ENCODE measurements around the gene CCDC154. TPM values are rescaled to one million over a fixed set of nuclear protein-coding genes. Genes with fewer than 3 reads are reported as not detected.
"Not testable (repeated sequence)": the region's sequence is repeated elsewhere in the genome, so short reads cannot be mapped to it uniquely, and the experiment has no call there.

CCDC154 gene
- total RNA-seq, 1 donor from 2014 or later: 1.2 TPM

GRCh38 chr16:1445518-1446203 lies 1.3 kb upstream of the CCDC154 start:
- intact Hi-C loops (cut with micrococcal nuclease): no loop called here
- Mint-ChIP-seq H3K9me3 (no peaks in the 10 kb centered on the region), H3K36me3 (ENCODE audit: low read depth) (no peaks in the 10 kb centered on the region), H3K4me3 (ENCODE audit: low read depth) (no peak overlapping the region), H3K4me1 (ENCODE audit: low read depth) (no peaks in the 10 kb centered on the region), H3K27ac (no peak overlapping the region), H3K27me3 (ENCODE audit: low read depth) (no peaks in the 10 kb centered on the region)
- DNase-seq (ENCODE audit: low spot score): no peak

GRCh38 chr16:1444730-1445517 lies 568 bp upstream of the CCDC154 start:
- H3K4me1 Mint-ChIP-seq (ENCODE audit: low read depth): no peaks in the 10 kb centered on the region
- no peaks in the 10 kb centered on the region for H3K27me3 Mint-ChIP-seq (ENCODE audit: low read depth)
- H3K36me3 Mint-ChIP-seq (ENCODE audit: low read depth): no peaks in the 10 kb centered on the region
- DNase-seq (ENCODE audit: low spot score): no peak
- no peak overlapping the region for H3K4me3 Mint-ChIP-seq (ENCODE audit: low read depth)
- H3K9me3 Mint-ChIP-seq: no peaks in the 10 kb centered on the region
- no peak overlapping the region for H3K27ac Mint-ChIP-seq
- intact Hi-C loops (cut with micrococcal nuclease): no loop called here

- no peak for DNase-seq (ENCODE audit: low spot score)
- no peaks in the 10 kb centered on the region for H3K9me3 Mint-ChIP-seq
- no peaks in the 10 kb centered on the region for H3K36me3 Mint-ChIP-seq (ENCODE audit: low read depth)
- intact Hi-C loops (cut with micrococcal nuclease): no loop called here
- H3K27me3 Mint-ChIP-seq (ENCODE audit: low read depth): no peaks in the 10 kb centered on the region
- no peaks in the 10 kb centered on the region for H3K4me1 Mint-ChIP-seq (ENCODE audit: low read depth)
- no peak overlapping the region for H3K4me3 Mint-ChIP-seq (ENCODE audit: low read depth)
- H3K27ac Mint-ChIP-seq: no peak overlapping the region
Observed at GRCh38 chr16:1443403-1443973, 868 bp downstream of the CCDC154 start.

- Mint-ChIP-seq H3K9me3 (no peaks in the 10 kb centered on the region), H3K4me3 (ENCODE audit: low read depth) (no peak overlapping the region), H3K36me3 (ENCODE audit: low read depth) (no peaks in the 10 kb centered on the region), H3K27me3 (ENCODE audit: low read depth) (no peaks in the 10 kb centered on the region), H3K4me1 (ENCODE audit: low read depth) (no peaks in the 10 kb centered on the region), H3K27ac (no peak overlapping the region)
- intact Hi-C loops (cut with micrococcal nuclease): no loop called here
- DNase-seq (ENCODE audit: low spot score): no peak
Observed at GRCh38 chr16:1442697-1443096, 1.7 kb downstream of the CCDC154 start.

GRCh38 chr16:1441391-1441829 lies 2.9 kb downstream of the CCDC154 start:
- DNase-seq (ENCODE audit: low spot score): no peak
- intact Hi-C loops (cut with micrococcal nuclease): no loop called here
- Mint-ChIP-seq H3K4me3 (ENCODE audit: low read depth) (no peak overlapping the region), H3K27ac (no peak overlapping the region), H3K9me3 (no peaks in the 10 kb centered on the region), H3K4me1 (ENCODE audit: low read depth) (no peaks in the 10 kb centered on the region), H3K27me3 (ENCODE audit: low read depth) (no peaks in the 10 kb centered on the region), H3K36me3 (ENCODE audit: low read depth) (no peaks in the 10 kb centered on the region)

- H3K9me3 Mint-ChIP-seq; H3K27me3 Mint-ChIP-seq (ENCODE audit: low read depth); H3K27ac Mint-ChIP-seq; H3K4me3 Mint-ChIP-seq (ENCODE audit: low read depth); DNase-seq (ENCODE audit: low spot score); H3K4me1 Mint-ChIP-seq (ENCODE audit: low read depth); H3K36me3 Mint-ChIP-seq (ENCODE audit: low read depth); intact Hi-C loops (cut with micrococcal nuclease): not testable (repeated sequence)
Observed at GRCh38 chr16:1439699-1440074, 4.7 kb downstream of the CCDC154 start.

- no peak for DNase-seq (ENCODE audit: low spot score)
- H3K9me3 Mint-ChIP-seq: no peaks in the 10 kb centered on the region
- H3K27ac Mint-ChIP-seq: no peak overlapping the region
- no peaks in the 10 kb centered on the region for H3K4me1 Mint-ChIP-seq (ENCODE audit: low read depth)
- H3K4me3 Mint-ChIP-seq (ENCODE audit: low read depth): no peak overlapping the region
- intact Hi-C loops (cut with micrococcal nuclease): no loop called here
- no peaks in the 10 kb centered on the region for H3K36me3 Mint-ChIP-seq (ENCODE audit: low read depth)
- no peaks in the 10 kb centered on the region for H3K27me3 Mint-ChIP-seq (ENCODE audit: low read depth)
Observed at GRCh38 chr16:1439058-1439698, 5.2 kb downstream of the CCDC154 start.

- Mint-ChIP-seq H3K36me3 (ENCODE audit: low read depth) (no peaks in the 10 kb centered on the region), H3K27ac (no peak overlapping the region), H3K27me3 (ENCODE audit: low read depth) (no peaks in the 10 kb centered on the region)
Observed at GRCh38 chr16:1438229-1439057, 5.9 kb downstream of the CCDC154 start.

GRCh38 chr16:1437606-1438005 lies 6.8 kb downstream of the CCDC154 start:
- Mint-ChIP-seq H3K4me1 (ENCODE audit: low read depth) (no peaks in the 10 kb centered on the region), H3K9me3 (no peaks in the 10 kb centered on the region), H3K4me3 (ENCODE audit: low read depth) (no peak overlapping the region), H3K27me3 (ENCODE audit: low read depth) (no peaks in the 10 kb centered on the region), H3K36me3 (ENCODE audit: low read depth) (no peaks in the 10 kb centered on the region), H3K27ac (no peak overlapping the region)
- intact Hi-C loops (cut with micrococcal nuclease): no loop called here
- no peak for DNase-seq (ENCODE audit: low spot score)

More at GRCh38 chr16:1438229-1439057, 5.9 kb downstream of the CCDC154 start:
- Mint-ChIP-seq H3K9me3 (no peaks in the 10 kb centered on the region), H3K4me3 (ENCODE audit: low read depth) (no peak overlapping the region), H3K4me1 (ENCODE audit: low read depth) (no peaks in the 10 kb centered on the region)
- intact Hi-C loops (cut with micrococcal nuclease): no loop called here
- DNase-seq (ENCODE audit: low spot score): no peak

GRCh38 chr16:1436731-1437355 lies 7.5 kb downstream of the CCDC154 start:
- Mint-ChIP-seq H3K4me3 (ENCODE audit: low read depth) (no peak overlapping the region), H3K27me3 (ENCODE audit: low read depth) (no peaks in the 10 kb centered on the region), H3K4me1 (ENCODE audit: low read depth) (no peaks in the 10 kb centered on the region), H3K27ac (no peak overlapping the region), H3K36me3 (ENCODE audit: low read depth) (no peaks in the 10 kb centered on the region), H3K9me3 (no peaks in the 10 kb centered on the region)
- intact Hi-C loops (cut with micrococcal nuclease): no loop called here
- DNase-seq (ENCODE audit: low spot score): no peak

GRCh38 chr16:1435921-1436697 lies 8.2 kb downstream of the CCDC154 start:
- no peaks in the 10 kb centered on the region for H3K9me3 Mint-ChIP-seq
- DNase-seq (ENCODE audit: low spot score): no peak
- H3K27me3 Mint-ChIP-seq (ENCODE audit: low read depth): no peaks in the 10 kb centered on the region
- H3K4me3 Mint-ChIP-seq (ENCODE audit: low read depth): no peak overlapping the region
- intact Hi-C loops (cut with micrococcal nuclease): no loop called here
- no peaks in the 10 kb centered on the region for H3K4me1 Mint-ChIP-seq (ENCODE audit: low read depth)
- H3K36me3 Mint-ChIP-seq (ENCODE audit: low read depth): no peaks in the 10 kb centered on the region
- H3K27ac Mint-ChIP-seq: no peak overlapping the region
